Osteoblast (primary cell): ENCODE results near the gene SCN3B. TPM values are rescaled to one million over a fixed set of nuclear protein-coding genes. Genes with fewer than 3 reads are reported as not detected.
"Not testable (repeated sequence)": the region's sequence is repeated elsewhere in the genome, so short reads cannot be mapped to it uniquely, and the experiment has no call there.

Experiments
- DNase-seq: peaks from one replicate; pipeline ENCODE4 v3.0.0; 2011; ENCODE audit warnings: low spot score, mixed read lengths; ENCODE audit not compliant: insufficient read length; ENCODE audit errors: missing footprints
- H2AFZ ChIP-seq: 2 replicates; pipeline ENCODE4 v1.6.0; 2011; ENCODE audit warnings: mild to moderate bottlenecking, low read length
- H3K27ac ChIP-seq: 2 replicates; pipeline ENCODE4 v1.5.1; 2011; ENCODE audit warnings: mild to moderate bottlenecking, low read depth, low read length, moderate library complexity
- H3K27me3 ChIP-seq: 2 replicates; pipeline ENCODE4 v1.6.0; 2012; ENCODE audit warnings: mild to moderate bottlenecking, control low read depth, inconsistent platforms, low read length, moderate library complexity; ENCODE audit not compliant: insufficient read depth
- H3K36me3 ChIP-seq: 2 replicates; pipeline ENCODE4 v1.5.1; 2011; ENCODE audit warnings: mild to moderate bottlenecking, low read length, control low read depth, moderate library complexity; ENCODE audit not compliant: insufficient read depth
- H3K4me1 ChIP-seq: 2 replicates; pipeline ENCODE4 v1.5.1; 2011; ENCODE audit warnings: mild to moderate bottlenecking, low read length, control low read depth, moderate library complexity; ENCODE audit not compliant: insufficient read depth
- H3K4me2 ChIP-seq: 2 replicates; pipeline ENCODE4 v1.6.0; 2011; ENCODE audit warnings: mild to moderate bottlenecking, low read length; ENCODE audit not compliant: insufficient read depth
- H3K4me3 ChIP-seq: fragments of 200-600 bp; sonication (generic); 3 replicates; pipeline ENCODE4 v1.5.1; 2012; ENCODE audit warnings: mild to moderate bottlenecking, low read length, inconsistent platforms; ENCODE audit not compliant: insufficient read depth
- H3K79me2 ChIP-seq: 2 replicates; pipeline ENCODE4 v1.6.0; 2012; ENCODE audit warnings: mild to moderate bottlenecking, low read length, control low read depth, inconsistent platforms; ENCODE audit not compliant: insufficient read depth
- H3K9me3 ChIP-seq: 2 replicates; pipeline ENCODE4 v1.5.1; 2011; ENCODE audit warnings: low read depth, low read length, control low read depth
- H4K20me1 ChIP-seq: 2 replicates; pipeline ENCODE4 v1.6.0; 2012; ENCODE audit warnings: mild to moderate bottlenecking, low read length, control low read depth; ENCODE audit not compliant: insufficient read depth
- total RNA-seq: library from RNA; depleted of rRNA; stranded (reverse); fragments of >200 nt; gene quantifications from 2 replicates; pipeline ENCODE4 v1.2.3, GENCODE V29; 2012
- TF ChIP-seq, protein P1 (sequence below): IDR thresholded peaks from 2 replicates; pipeline ENCODE4 v1.5.1; 2011; ENCODE audit warnings: mild to moderate bottlenecking, low read depth, low read length, moderate library complexity; ENCODE audit errors: extremely low read depth

Gene SCN3B
- total RNA-seq, 1 donor = under 0.01 TPM

DNA sequence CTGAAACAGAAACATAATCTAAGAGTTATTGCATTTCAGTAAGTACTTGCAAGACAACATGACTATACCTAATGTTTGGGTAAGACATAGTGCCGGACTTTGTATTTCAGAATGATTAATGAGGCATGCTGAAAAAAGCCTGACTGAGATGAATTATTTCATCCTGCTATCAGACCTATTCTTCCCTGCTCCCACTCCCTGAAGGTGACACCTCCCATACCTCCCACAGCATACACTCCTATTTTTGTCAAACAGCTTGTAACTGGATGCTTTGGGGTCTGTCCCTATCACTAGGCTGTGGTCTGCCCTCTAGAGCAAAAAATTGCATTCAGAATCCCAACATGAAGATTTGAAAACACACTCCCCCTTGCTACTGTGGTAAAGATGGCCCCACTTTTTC lies 10.9 kb upstream of the SCN3B start:
- Histone ChIP-seq H2AFZ (no peak overlapping the region), H3K4me1 (no peaks in the 10 kb centered on the region), H3K27ac (no peak overlapping the region), H3K4me3 (no peak overlapping the region), H3K36me3 (no peaks in the 10 kb centered on the region), H4K20me1 (no peaks in the 10 kb centered on the region), H3K79me2 (no peaks in the 10 kb centered on the region), H3K27me3 (peaks cover 6% of the 10 kb centered on the region), H3K4me2 (no peak overlapping the region), H3K9me3 (no peaks in the 10 kb centered on the region)
- TF ChIP-seq, protein P1, sequence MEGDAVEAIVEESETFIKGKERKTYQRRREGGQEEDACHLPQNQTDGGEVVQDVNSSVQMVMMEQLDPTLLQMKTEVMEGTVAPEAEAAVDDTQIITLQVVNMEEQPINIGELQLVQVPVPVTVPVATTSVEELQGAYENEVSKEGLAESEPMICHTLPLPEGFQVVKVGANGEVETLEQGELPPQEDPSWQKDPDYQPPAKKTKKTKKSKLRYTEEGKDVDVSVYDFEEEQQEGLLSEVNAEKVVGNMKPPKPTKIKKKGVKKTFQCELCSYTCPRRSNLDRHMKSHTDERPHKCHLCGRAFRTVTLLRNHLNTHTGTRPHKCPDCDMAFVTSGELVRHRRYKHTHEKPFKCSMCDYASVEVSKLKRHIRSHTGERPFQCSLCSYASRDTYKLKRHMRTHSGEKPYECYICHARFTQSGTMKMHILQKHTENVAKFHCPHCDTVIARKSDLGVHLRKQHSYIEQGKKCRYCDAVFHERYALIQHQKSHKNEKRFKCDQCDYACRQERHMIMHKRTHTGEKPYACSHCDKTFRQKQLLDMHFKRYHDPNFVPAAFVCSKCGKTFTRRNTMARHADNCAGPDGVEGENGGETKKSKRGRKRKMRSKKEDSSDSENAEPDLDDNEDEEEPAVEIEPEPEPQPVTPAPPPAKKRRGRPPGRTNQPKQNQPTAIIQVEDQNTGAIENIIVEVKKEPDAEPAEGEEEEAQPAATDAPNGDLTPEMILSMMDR = no peak
- no peak for DNase-seq

DNA sequence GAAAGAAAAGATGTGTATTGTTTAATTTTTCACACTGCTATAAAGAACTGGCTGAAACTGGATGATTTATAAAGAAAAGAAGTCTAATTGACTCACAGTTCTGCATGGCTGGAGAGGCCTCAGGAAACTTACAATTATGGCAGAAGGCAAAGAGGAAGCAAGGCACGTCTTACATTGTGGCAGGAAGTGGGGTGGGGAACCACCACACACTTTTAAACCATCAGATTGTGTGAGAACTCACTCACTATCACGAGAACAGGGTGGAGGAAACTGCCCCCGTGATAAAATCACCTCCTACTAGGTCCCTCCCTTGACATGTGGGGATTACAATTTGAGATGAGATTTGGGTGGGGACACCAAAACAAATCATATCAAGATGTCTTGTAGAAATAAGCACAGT lies 5.5 kb upstream of the SCN3B start:
- not testable (repeated sequence) for H4K20me1 ChIP-seq, H3K4me3 ChIP-seq, DNase-seq, H3K27me3 ChIP-seq, H3K27ac ChIP-seq, H2AFZ ChIP-seq, H3K9me3 ChIP-seq, H3K4me2 ChIP-seq, H3K79me2 ChIP-seq, H3K36me3 ChIP-seq, H3K4me1 ChIP-seq

DNA sequence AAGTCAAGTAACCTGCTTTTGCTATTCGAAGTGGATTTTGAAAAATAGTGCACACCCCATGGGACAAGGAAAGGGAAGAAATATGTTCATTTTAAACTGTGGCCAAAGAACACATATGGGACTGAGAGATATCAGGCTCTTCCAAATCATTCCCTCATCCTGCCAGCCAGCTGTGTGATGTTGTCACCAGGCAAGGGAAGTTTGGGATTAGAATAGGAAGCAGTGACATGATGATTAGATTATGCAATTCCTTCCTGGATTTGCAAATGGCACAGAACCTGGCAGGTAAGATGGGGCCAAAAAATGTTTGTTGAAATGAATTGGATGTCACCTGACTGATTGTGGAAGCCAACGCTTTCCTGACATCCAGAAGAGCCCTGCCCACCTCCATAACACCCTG lies 4.9 kb upstream of the SCN3B start:
- Histone ChIP-seq H3K4me2 (no peak overlapping the region), H3K36me3 (no peaks in the 10 kb centered on the region), H3K4me1 (peaks cover 4% of the 10 kb centered on the region), H3K27me3 (peaks cover 5% of the 10 kb centered on the region), H3K79me2 (no peaks in the 10 kb centered on the region), H3K27ac (no peak overlapping the region), H3K9me3 (no peaks in the 10 kb centered on the region), H3K4me3 (no peak overlapping the region), H2AFZ (no peak overlapping the region), H4K20me1 (no peaks in the 10 kb centered on the region)
- TF ChIP-seq, protein P1 = no peak
- DNase-seq = no peak

DNA sequence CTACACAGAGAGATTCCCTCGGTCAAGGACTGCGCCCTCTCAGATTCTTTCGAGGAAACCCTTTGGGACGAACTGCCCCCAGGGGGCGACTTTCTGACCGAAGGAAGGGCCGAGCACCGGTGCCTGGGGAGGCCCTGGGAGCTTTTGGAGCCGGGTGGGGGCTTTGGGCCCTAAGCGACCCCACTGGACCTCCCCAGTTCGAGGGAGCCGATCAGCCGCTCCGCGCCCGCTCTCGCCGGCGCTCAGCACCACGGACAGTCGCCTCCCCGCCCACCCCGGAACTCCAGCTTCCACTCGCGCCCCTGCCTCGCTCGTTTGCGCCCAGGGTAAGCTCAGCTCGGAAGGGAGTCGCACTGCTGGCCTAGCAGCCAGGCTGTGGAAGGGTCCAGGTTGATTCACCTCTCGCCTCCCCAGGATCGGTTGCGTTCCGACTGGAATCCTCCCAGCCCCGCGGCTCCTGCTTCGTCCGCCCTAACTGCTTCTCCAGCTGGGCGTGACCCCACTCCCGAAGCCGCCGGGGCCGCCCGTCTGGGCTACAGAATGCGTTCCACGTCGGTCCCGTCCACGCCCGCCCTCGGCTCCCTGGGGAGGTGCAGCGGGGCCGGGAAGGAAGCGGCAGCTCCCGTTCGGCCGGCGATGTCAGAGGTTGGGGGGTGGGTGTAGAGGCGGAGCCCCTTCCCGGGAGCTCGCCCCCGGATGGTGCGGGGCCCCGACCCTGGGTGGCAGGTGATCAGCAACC lies 428 bp downstream of the SCN3B start:
- Histone ChIP-seq H3K4me2 (peak overlapping the region; percentile 86), H3K4me1 (peaks cover 4% of the 10 kb centered on the region), H3K36me3 (no peaks in the 10 kb centered on the region), H3K27ac (no peak overlapping the region), H3K79me2 (no peaks in the 10 kb centered on the region), H3K4me3 (peak overlapping the region; percentile 69), H4K20me1 (peaks cover 2% of the 10 kb centered on the region), H3K9me3 (no peaks in the 10 kb centered on the region), H3K27me3 (peaks cover 24% of the 10 kb centered on the region), H2AFZ (peak overlapping the region; percentile 84)
- TF ChIP-seq, protein P1 = no peak
- DNase-seq = peak; percentile 92
